ENCODE data around the gene GRID2IP.
A peak's percentile ranks its signal among the peaks of the same experiment; 100 is the strongest.
"Not testable (repeated sequence)": the region's sequence is repeated elsewhere in the genome, so short reads cannot be mapped to it uniquely, and the experiment has no call there.

GRID2IP gene

DNA sequence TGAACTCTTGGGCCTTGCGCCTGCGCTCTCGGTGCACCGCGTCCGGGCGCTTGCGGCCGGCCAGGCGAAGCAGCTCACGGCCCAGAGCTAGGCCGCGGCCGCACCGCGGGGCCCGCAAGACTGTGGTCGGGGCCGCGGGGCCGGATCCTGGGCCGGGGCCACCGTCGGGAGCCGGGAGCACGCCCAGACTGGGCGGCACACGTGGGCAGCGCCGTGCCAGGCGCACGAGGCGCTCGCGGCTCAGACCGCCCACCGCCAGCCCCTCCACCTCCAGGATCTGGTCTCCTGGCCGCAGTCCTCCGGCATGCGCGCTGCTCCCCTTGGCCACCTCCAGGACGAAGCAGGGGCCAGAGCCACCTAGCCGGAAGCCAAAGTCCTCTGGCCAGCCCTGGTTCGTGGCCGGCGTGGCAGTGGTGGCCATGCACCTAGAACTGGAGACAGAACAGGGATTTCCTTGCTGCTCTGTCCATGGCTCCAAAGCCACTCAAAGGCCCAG is at the start of gene GRID2IP:
Gene GRID2IP (minus strand): TSS at position 446 of the 496 bp plus-strand sequence. CDS start 25 bp downstream, at position 421.
- no peak within 1 kb of the TSS for H3K4me3 ChIP-seq (ENCODE audit: low read length)
- no peak for TF ChIP-seq ZNF274 (IDR thresholded peaks at IDR 0.05; ENCODE audit: low read depth, low read length)

DNA sequence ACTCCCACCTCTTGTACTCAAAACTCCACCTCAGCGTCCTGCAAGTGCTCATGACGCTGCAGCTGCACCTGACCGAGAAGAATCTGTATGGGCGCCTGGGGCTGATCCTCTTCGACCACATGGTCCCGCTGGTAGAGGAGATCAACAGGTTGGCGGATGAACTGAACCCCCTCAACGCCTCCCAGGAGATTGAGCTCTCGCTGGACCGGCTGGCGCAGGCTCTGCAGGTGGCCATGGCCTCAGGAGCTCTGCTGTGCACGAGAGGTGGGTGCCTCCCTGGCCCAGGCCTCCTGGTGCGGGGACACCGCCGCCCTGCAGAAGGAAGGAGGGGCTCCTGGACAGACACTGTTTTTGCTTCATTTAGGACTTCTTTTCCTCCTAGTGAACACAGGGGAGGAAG is 48.8 kb upstream of the GRID2IP start:
- no peak for TF ChIP-seq ZNF274 (IDR thresholded peaks at IDR 0.05; ENCODE audit: low read depth, low read length)
- no peak overlapping the region for H3K4me3 ChIP-seq (ENCODE audit: low read length)

DNA sequence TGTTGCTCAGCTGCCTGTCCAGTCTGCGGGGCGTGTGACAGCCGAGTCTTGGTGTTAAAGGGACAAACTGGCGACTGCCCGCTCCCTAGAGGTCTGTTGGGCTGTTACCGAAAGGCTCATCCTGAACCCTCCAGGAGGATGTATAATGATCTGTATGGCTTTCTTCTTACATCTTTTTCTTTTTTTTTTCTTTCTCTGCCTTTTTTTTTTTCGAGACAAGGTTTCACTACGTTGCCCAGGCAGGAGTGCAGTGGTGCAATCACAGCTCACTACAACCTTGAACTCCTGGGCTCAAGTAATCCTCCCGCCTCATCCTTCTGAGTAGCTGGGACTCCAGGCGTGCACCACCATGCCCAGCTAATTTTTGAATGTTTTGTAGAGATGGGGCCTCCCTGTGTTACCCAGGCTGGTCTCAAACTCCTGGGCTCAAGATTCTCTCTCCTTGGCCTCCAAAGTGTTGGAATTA is 39.4 kb upstream of the GRID2IP start:
- no peak for TF ChIP-seq ZNF274 (IDR thresholded peaks at IDR 0.05; ENCODE audit: low read depth, low read length)
- H3K4me3 ChIP-seq (ENCODE audit: low read length): peak overlapping the region; percentile 92

DNA sequence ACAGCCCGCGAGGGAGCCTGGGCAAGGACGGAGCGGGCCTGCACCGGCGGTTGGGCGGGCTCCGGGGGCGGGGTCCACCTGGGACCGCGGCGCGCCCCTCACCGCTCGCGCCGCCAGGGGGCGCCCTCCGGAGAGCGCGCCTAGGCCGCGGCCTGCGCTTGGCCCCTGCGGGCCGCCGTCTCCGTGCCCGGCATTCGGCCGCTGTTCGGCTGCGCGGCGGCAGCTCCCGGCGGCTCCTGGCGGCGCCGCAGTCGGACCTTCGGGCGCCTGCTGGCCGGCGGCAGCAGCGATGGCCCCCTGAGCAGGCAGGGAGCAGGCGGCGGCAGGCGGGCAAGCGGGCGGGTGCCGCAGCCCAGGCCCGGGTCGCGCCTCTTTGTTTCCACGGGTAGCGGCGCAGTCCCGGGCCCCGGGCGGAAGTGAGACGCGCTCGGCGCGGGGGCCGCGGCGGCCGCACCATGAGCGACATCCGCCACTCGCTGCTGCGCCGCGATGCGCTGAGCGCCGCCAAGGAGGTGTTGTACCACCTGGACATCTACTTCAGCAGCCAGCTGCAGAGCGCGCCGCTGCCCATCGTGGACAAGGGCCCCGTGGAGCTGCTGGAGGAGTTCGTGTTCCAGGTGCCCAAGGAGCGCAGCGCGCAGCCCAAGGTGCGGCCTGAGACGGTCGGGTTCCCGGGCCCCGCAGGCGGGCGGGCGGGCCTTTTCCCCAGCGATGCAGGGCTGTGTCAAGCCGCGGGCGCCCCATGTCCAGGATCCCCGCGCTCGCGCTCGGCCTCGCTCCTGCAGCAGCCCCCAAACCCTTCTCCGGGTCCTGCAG is 38.8 kb upstream of the GRID2IP start, which contains the start of gene INTS15:
Gene INTS15 (plus strand): TSS at position 193 of the 816 bp plus-strand sequence. CDS start 263 bp downstream, at position 456.
- TF ChIP-seq ZNF274 (IDR thresholded peaks at IDR 0.05; ENCODE audit: low read depth, low read length): no peak
- peak within 1 kb of the TSS; percentile 92 for H3K4me3 ChIP-seq (ENCODE audit: low read length)

DNA sequence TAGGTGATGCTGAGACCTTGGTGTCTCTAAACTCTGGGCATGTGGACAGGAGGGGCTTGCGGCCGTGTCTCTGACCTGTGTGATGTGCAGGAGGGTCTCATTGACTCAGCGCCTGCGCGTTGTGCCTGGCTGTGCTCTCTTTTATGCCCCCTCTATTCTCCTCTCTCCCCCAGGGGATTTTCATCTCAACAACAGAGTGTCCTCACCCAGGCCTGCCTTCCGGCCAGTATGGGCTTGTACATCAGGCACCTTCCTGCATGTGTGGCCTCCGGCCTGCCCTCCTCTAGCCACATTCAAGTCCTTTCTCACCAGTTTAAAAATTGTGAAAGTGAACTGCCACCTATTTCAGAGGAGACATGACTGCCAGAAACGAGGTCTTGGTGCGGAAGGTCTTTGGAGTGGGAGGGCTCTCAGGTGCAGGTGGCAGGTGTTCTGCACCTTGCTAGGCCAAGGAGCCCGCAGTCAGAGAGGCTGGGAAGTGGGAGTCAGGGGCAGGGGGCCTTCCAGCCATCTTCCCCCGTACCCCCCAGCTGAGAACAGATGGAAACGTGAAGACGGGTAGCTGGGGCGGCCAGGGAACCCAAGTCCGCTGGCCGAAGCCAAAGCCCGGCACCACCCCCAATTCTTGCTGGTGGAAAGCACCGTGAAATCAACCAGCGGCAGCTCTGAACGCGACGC is 38.0 kb upstream of the GRID2IP start:
- no peak for TF ChIP-seq ZNF274 (IDR thresholded peaks at IDR 0.05; ENCODE audit: low read depth, low read length)

DNA sequence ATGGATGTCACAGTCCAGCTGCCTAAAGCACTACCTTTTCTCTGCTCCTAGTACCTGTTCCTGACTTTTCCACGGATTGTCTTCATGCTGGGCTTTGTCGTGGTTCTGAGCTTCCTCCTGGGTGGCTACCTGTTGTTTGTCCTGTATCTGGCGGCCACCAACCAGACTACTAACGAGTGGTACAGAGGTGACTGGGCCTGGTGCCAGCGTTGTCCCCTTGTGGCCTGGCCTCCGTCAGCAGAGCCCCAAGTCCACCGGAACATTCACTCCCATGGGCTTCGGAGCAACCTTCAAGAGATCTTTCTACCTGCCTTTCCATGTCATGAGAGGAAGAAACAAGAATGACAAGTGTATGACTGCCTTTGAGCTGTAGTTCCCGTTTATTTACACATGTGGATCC is 37.3 kb upstream of the GRID2IP start:
- no peak overlapping the region for H3K4me3 ChIP-seq (ENCODE audit: low read length)
- no peak for TF ChIP-seq ZNF274 (IDR thresholded peaks at IDR 0.05; ENCODE audit: low read depth, low read length)

More for the DNA sequence above, 38.0 kb upstream of the GRID2IP start:
- H3K4me3 ChIP-seq (ENCODE audit: low read length): no peak overlapping the region

DNA sequence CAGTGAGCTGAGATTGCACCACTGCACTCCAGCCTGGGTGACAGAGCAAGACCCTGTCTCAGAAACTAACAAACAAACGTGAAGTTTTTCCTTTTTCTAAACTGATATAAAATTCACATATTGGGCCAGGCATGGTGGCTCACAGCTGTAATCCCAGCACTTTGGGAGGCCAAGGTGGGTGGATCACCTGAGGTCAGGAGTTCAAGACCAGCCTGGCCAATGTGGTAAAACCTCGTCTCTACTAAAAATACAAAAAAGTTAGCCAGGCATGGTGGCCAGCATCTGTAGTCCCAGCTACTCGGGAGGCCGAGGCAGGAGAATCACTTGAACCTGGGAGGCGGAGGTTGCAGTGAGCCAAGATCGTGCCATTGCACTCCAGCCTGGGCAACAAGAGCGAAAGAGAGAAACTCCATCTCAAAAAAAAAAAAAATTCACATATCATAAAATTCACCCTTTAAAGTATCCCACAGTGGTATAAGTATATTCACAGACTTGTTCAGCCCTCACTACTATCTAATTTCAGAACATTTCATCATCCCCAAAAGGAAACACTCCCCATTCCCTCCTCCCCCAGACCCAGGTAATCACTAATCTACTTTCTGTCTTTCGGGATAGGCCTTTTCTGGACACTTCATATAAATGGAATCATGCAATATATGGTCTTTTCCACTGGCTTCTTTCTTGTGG is 34.6 kb upstream of the GRID2IP start:
- H3K4me3 ChIP-seq (ENCODE audit: low read length): not testable (repeated sequence)

DNA sequence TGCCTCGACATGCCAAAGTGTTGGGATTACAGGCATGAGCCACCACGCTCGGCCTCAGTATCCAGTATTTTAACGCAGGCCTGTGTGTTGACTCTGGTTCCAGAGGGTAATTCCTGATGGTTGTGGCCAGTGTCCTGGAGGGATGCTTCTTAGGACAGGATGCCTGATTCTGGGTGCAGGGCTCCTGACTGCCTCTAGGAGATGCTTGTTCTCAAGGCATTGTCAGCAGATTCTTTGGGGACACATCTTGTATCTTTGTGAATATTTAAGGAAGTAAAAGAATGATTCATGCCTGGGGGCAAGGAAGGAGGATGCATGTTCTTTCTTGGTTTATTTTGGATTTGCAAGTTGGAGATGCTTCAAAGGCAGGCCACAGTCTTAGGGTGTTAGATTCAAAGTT is 28.2 kb upstream of the GRID2IP start:
- TF ChIP-seq ZNF274 (IDR thresholded peaks at IDR 0.05; ENCODE audit: low read depth, low read length): no peak
- no peak overlapping the region for H3K4me3 ChIP-seq (ENCODE audit: low read length)

DNA sequence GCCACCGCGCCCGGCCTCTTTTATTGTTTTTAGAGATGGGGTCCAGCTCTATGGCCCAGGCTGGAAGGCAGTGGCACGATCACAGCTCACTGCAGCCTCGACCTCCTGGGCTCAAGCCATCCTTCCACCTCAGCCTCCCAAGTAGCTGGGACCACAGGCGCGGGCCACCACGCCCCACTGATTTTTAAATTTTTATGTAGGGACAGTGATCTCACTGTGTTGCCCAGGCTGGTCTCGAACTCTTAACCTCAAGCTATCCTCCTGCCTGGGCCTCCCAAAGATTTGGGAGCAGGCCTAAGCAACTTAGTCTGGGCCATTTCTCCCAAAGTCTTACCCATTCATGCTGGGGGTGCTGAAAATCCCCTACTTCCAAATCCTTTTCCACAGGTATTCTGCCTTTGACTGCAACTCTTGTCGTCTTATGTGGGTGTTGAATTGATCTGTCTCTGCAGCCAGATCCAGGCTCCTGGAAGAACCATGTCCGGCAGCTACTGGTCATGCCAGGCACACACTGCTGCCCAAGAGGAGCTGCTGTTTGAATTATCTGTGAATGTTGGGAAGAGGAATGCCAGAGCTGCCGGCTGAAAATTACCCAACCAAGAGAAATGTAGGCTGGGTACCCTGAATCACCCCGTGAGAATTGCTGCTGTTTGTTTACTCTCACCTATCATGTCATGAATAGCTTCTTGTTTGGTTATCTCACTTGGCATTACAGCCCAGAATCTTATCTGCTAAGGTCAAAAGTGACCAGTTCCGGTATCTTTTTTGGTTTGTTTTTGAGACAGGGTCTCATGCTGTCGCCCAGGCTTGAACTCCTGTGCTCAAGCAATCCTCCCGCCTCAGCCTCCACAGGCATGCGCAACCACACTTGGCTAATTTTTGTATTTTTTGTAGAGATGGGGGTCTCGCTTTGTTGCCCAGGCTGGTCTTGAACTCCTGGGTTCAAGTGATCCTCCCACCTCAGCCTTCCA is 27.1 kb upstream of the GRID2IP start:
- H3K4me3 ChIP-seq (ENCODE audit: low read length): peak overlapping the region; percentile 89; the same call in 1 of the 2 replicates
- TF ChIP-seq ZNF274 (IDR thresholded peaks at IDR 0.05; ENCODE audit: low read depth, low read length): no peak

DNA sequence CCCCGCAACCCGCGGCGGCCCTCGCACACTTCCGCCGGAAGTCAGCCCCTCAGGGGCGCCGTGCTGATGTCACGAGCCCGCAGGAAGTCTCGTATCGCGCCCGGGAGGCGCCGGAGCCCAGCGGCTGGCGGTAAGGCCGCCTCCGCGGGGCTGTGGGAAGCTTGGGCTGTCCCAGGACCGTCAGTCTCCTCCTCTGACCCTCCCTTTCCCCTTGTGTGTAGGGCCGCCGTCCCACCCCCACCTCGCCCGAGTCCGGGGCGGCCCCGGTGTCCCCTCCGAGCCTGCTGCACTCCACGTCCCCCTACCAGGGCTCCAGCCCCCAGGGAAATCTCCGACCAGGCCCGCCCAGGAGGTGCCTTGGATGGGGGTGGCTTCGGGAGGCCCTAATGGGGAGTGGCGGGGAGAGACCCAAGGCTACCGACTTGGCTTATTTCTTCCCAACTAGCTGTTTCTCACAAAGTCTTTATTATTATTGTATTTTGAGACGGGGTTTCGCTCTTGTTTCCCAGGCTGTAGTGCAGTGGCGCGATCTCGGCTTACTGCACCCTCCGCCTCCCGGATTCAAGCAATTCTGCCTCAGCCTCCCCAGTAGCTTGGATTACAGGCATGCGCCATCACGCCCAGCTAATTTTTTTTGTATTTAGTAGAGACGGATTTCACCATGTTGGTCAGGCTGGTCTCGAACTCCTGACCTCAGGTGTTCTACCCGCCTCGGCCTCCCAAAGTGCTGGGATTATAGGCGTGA is 26.3 kb upstream of the GRID2IP start, which contains the start of gene ZDHHC4:
Gene ZDHHC4 (plus strand): TSS at position 86 of the 745 bp plus-strand sequence. CDS start 3,108 bp downstream, outside the sequence.
- no peak for TF ChIP-seq ZNF274 (IDR thresholded peaks at IDR 0.05; ENCODE audit: low read depth, low read length)
- peak within 1 kb of the TSS; percentile 89 for H3K4me3 ChIP-seq (ENCODE audit: low read length)

DNA sequence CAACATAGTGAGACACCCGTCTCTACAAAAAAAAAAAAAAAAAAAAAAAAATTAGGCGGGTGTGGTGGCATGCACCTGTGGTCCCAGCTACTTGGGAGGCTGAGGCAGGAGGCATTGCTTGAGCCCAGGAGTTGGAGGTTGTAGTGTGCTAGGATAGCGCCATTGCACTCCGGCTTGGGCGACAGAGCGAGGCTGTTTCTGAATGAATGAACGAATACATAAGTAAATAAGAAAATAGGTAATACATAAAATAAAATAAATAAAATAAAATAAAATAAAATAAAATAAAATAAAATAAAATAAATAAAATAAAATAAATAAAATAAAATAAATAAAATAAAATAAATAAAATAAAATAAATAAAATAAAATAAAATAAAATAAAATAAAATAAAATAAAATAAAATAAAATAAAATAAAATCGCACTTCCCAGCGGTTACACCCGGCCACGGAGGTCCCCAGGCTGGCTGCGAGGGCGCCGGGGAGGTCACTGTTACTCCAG is 25.7 kb upstream of the GRID2IP start:
- peak overlapping the region; percentile 89 for H3K4me3 ChIP-seq (ENCODE audit: low read length)
